ENCODE data around the gene NAGA.
"Not testable (repeated sequence)": the region's sequence is repeated elsewhere in the genome, so short reads cannot be mapped to it uniquely, and the experiment has no call there.

The NAGA gene

DNA sequence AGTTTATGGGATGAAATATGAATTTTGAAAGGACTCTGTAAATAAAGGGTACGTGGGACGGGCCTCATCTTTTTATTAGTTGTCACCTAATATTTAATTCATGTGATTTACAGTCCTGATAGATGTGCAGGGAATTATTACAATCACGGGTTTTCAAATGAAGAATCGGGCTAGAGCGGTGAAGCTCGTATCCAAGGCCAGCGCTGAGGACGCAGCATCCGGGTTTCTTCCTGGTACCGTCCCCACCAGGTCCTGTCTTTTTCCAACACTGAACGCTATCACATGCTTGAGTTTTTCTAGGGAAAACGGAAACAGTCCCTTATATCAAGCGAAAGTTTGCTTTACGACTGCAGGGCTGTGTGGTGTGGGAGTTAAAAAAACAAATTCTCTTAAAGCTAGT, 9.7 kb upstream of the NAGA start:
- H3K9me3 Mint-ChIP-seq = no peaks in the 10 kb centered on the region
- H3K4me3 Mint-ChIP-seq = peak overlapping the region; percentile 94
- H3K27ac Mint-ChIP-seq = peak overlapping the region; percentile 93
- DNase-seq (no peak), ATAC-seq (no peak)
- peaks cover 20% of the 10 kb centered on the region for H3K36me3 Mint-ChIP-seq (ENCODE audit: low read depth)
- H3K27me3 Mint-ChIP-seq = no peaks in the 10 kb centered on the region
- H3K4me1 Mint-ChIP-seq = peaks cover 30% of the 10 kb centered on the region

DNA sequence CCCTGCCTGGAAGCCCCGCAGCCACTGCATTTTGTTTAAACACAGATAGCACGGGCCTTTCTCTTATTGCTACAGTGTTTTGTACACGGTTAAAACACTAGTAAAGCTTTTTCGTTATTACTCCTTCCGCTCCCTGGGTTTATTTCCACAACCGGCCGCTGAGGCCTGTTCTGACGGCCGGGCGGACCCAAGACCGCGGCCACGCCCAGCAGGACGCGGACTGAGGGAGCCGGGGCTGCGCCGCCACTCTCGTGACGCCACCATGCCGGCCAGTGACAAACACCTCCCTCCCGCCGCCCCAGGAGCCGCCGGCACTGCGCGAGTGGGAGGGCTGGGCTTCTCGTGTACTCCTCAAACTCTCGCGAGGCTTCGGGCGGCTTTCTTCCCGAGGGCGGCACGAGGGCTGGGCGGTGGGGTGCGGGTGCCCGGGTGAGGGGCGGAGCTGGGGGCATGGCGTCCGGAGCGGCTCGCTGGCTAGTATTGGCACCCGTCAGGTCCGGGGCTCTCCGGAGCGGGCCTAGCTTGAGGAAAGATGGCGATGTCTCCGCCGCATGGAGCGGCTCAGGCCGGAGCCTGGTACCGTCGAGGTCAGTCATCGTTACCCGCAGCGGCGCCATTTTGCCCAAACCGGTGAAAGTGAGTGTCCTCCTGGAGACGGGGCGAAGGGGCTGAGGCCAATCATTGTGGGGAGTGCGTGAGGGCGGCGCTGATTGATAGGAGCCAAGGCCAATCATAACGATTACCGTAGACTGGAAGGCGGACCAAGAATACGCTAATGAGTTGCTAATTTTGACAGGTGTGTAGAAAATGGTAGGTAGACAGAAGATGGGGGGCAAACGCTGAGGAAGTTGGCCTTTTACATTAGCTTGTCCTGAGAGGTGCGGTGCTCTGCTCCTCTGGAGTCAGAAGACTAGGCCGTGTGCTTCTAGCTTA, 9.0 kb upstream of the NAGA start, which contains the start of gene SMDT1:
Gene SMDT1 (plus strand): TSS at position 382 of the 933 bp plus-strand sequence. CDS start 69 bp downstream, at position 451.
- peak; percentile 98 for DNase-seq
- Mint-ChIP-seq H3K9me3 (no peaks in the 10 kb centered on the region), H3K36me3 (ENCODE audit: low read depth) (peaks cover 14% of the 10 kb centered on the region), H3K4me1 (peaks cover 35% of the 10 kb centered on the region), H3K4me3 (peak within 1 kb of the TSS; percentile 94), H3K27me3 (no peaks in the 10 kb centered on the region), H3K27ac (peak within 1 kb of the TSS; percentile 93)
- peak; percentile 95 for ATAC-seq

GRCh38 chr22:42078469-42079318, 8.1 kb upstream of the NAGA start:
- Mint-ChIP-seq H3K4me3 (peak overlapping the region; percentile 94), H3K27ac (peak overlapping the region; percentile 93), H3K4me1 (peaks cover 36% of the 10 kb centered on the region), H3K36me3 (ENCODE audit: low read depth) (peaks cover 13% of the 10 kb centered on the region), H3K9me3 (no peaks in the 10 kb centered on the region), H3K27me3 (no peaks in the 10 kb centered on the region)
- no peak for ATAC-seq
- no peak for DNase-seq

DNA sequence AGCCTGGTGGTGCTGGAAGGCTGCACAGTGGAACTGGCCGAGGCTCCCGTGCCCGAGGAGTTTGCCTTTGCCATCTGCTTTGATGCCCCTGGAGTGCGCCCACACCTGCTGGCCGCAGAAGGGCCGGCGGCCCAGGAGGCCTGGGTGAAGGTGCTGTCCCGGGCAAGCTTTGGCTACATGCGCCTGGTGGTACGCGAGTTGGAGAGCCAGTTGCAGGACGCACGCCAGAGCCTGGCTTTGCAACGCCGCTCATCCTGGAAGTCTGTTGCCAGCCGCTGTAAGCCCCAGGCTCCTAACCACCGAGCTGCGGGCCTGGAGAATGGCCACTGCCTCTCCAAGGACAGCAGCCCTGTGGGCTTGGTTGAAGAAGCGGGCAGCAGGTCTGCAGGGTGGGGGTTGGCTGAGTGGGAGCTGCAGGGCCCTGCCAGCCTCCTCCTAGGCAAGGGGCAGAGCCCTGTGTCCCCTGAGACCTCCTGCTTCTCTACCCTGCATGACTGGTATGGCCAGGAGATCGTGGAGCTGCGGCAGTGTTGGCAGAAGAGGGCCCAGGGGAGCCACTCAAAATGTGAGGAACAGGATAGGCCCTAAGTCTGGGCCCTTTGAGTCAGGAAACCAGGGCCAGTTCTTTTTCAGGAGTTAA, 7.0 kb upstream of the NAGA start:
- Mint-ChIP-seq H3K36me3 (ENCODE audit: low read depth) (peaks cover 10% of the 10 kb centered on the region), H3K9me3 (no peaks in the 10 kb centered on the region), H3K27ac (no peak overlapping the region), H3K4me1 (peaks cover 41% of the 10 kb centered on the region), H3K27me3 (no peaks in the 10 kb centered on the region), H3K4me3 (peak overlapping the region; percentile 94)
- DNase-seq (no peak), ATAC-seq (no peak)

- no peak overlapping the region for H3K4me3 Mint-ChIP-seq
- H3K27me3 Mint-ChIP-seq = no peaks in the 10 kb centered on the region
- H3K9me3 Mint-ChIP-seq = no peaks in the 10 kb centered on the region
- ATAC-seq = no peak
- peaks cover 38% of the 10 kb centered on the region for H3K4me1 Mint-ChIP-seq
- H3K36me3 Mint-ChIP-seq (ENCODE audit: low read depth) = peaks cover 6% of the 10 kb centered on the region
- H3K27ac Mint-ChIP-seq = no peak overlapping the region
- no peak for DNase-seq
Observed at GRCh38 chr22:42076764-42077485, 6.3 kb upstream of the NAGA start.

- Mint-ChIP-seq H3K4me1 (peaks cover 41% of the 10 kb centered on the region), H3K4me3 (peak overlapping the region; percentile 16), H3K9me3 (no peaks in the 10 kb centered on the region), H3K36me3 (ENCODE audit: low read depth) (peaks cover 3% of the 10 kb centered on the region), H3K27me3 (no peaks in the 10 kb centered on the region), H3K27ac (peak overlapping the region; percentile 63)
- no peak for ATAC-seq
- no peak for DNase-seq
Observed at GRCh38 chr22:42074846-42075676, 4.4 kb upstream of the NAGA start.

DNA sequence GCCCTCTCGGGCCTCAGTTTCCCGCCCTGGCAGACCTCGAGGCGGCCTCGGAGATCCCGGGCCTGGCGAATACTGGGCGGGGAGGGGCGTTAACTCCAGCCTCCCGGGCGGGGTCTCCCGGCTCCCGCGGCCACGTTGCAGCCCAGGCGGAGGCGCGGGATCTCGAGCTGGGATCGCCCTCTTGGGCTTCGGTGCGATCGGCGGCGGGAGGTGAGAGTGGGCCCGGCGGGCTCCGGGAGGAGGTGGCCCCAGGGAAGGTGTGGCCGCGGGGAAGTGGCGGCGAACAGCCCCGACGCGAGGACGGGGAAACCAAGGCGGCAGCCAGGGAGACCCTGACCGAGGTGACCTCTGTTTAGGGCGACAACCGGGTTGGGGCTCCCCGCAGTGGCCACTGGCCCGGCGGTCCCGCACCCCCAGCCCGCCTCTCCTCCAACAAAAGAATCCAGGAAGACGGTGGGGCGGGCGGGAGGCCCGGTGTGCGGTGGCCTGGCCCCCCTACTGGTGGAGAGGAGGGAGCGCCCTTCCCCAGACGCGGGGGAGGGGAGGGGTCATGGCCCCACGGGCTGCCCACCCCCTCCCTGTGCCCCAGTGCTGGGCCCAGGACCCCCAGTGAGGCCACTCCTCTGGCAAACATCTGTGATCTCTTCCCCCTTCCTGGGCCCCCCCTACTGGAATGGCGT, 3.7 kb upstream of the NAGA start, which contains the start of gene PHETA2:
Gene PHETA2 (plus strand): TSS at position 117 of the 680 bp plus-strand sequence. CDS start 3,046 bp downstream, outside the sequence.
- H3K27me3 Mint-ChIP-seq = no peaks in the 10 kb centered on the region
- H3K9me3 Mint-ChIP-seq = no peaks in the 10 kb centered on the region
- peak; percentile 66 for DNase-seq
- no peak for ATAC-seq
- peak within 1 kb of the TSS; percentile 64 for H3K27ac Mint-ChIP-seq
- H3K4me1 Mint-ChIP-seq = peaks cover 38% of the 10 kb centered on the region
- H3K4me3 Mint-ChIP-seq = peak within 1 kb of the TSS; percentile 49
- H3K36me3 Mint-ChIP-seq (ENCODE audit: low read depth) = peaks cover 3% of the 10 kb centered on the region

DNA sequence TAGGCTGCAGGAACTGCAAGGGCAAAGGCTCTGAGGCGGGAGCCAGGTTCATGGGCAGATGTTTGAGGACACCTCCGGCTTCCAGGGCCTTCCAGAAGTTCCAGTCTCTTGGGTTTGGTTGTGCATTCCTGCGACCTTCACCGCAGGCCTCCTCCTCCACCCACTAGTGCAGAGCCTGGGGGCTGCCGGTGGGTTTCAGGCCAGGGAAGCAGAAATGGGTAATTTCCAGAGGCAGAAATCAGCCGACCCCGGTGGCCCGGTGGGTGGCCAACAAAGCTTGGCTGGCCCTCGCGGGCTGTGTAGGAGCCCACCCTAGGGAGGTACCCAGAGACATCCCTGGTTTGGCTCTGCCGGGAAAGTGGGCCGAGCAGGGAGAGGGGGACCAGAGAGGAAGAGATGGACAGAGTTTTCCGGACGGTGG, 3.0 kb upstream of the NAGA start:
- peak overlapping the region; percentile 49 for H3K4me3 Mint-ChIP-seq
- no peaks in the 10 kb centered on the region for H3K27me3 Mint-ChIP-seq
- H3K27ac Mint-ChIP-seq = peak overlapping the region; percentile 64
- DNase-seq = no peak
- H3K36me3 Mint-ChIP-seq (ENCODE audit: low read depth) = peaks cover 3% of the 10 kb centered on the region
- ATAC-seq = no peak
- peaks cover 31% of the 10 kb centered on the region for H3K4me1 Mint-ChIP-seq
- no peaks in the 10 kb centered on the region for H3K9me3 Mint-ChIP-seq

- Mint-ChIP-seq H3K4me3 (peak overlapping the region; percentile 43), H3K9me3 (no peaks in the 10 kb centered on the region), H3K27ac (no peak overlapping the region), H3K36me3 (ENCODE audit: low read depth) (peaks cover 3% of the 10 kb centered on the region), H3K27me3 (no peaks in the 10 kb centered on the region), H3K4me1 (peaks cover 30% of the 10 kb centered on the region)
- DNase-seq (no peak), ATAC-seq (no peak)
Observed at GRCh38 chr22:42072606-42073330, 2.2 kb upstream of the NAGA start.

- H3K27ac Mint-ChIP-seq = peak overlapping the region; percentile 75
- H3K4me1 Mint-ChIP-seq = peaks cover 30% of the 10 kb centered on the region
- H3K36me3 Mint-ChIP-seq (ENCODE audit: low read depth) = not testable (repeated sequence)
Observed at GRCh38 chr22:42071508-42071907, 896 bp upstream of the NAGA start.

DNA sequence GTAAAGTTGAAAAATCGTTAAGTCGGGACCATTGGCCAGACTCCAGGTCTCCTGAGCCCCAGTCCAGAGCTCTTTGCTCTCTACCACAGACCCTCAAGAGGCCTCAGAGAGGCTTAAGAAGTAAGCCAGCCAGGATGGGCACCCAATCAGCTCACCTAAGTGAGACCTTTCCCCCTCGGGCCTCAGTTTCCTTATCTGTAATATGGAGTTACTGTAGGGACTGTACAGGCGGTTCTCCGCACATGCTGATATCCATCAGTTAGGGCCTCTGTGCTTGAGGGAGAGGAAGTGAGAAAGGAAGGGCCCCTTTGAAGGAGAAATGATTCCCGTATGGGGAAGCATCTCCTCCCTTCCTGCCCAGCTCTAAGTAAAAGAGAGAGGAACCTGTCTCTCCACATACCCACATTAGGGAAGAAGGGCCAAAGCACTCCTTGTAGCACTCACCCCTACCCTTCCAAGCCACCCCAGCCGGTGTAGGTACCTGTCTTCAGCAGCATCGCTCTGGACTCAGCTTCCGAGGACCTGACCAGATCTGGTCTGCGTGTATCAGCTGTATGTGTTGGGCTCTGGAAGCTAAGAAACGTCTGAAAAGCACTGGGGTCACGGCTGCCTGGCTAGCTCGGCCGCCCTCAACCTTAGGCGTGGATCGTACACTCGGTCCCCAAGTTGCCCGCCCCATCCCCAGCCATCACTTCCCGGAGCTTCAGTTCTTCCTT, 653 bp downstream of the NAGA start:
- H3K36me3 Mint-ChIP-seq (ENCODE audit: low read depth) = peaks cover 5% of the 10 kb centered on the region
- peak overlapping the region; percentile 75 for H3K27ac Mint-ChIP-seq
- ATAC-seq (no peak), DNase-seq (no peak)
- no peaks in the 10 kb centered on the region for H3K27me3 Mint-ChIP-seq
- H3K4me3 Mint-ChIP-seq = peak overlapping the region; percentile 84
- peaks cover 29% of the 10 kb centered on the region for H3K4me1 Mint-ChIP-seq
- no peaks in the 10 kb centered on the region for H3K9me3 Mint-ChIP-seq

More at GRCh38 chr22:42071508-42071907, 896 bp upstream of the NAGA start:
- not testable (repeated sequence) for H3K27me3 Mint-ChIP-seq, H3K9me3 Mint-ChIP-seq, ATAC-seq, DNase-seq
- peak overlapping the region; percentile 84 for H3K4me3 Mint-ChIP-seq

- Mint-ChIP-seq H3K4me1 (peaks cover 19% of the 10 kb centered on the region), H3K9me3 (no peaks in the 10 kb centered on the region), H3K27me3 (no peaks in the 10 kb centered on the region), H3K27ac (no peak overlapping the region), H3K36me3 (ENCODE audit: low read depth) (peaks cover 5% of the 10 kb centered on the region), H3K4me3 (no peak overlapping the region)
- DNase-seq (no peak), ATAC-seq (no peak)
Observed at GRCh38 chr22:42068291-42068690, 2.3 kb downstream of the NAGA start.

All from activated naive CD8-positive, alpha-beta T cell treated with anti-CD3 and anti-CD28 coated beads, Interleukin-2, amount 50 U/mL, for 24 hours (primary cell).